HEK293T (cell line): ENCODE measurements around the gene MNAT1.

Source experiments
- ARNT ChIP-seq: fragments of 450-650 bp; IDR thresholded peaks from 2 replicates; pipeline ENCODE4 v1.6.1; 2017; ENCODE audit warnings: mild to moderate bottlenecking
- ELF4 ChIP-seq: fragments of 450-650 bp; IDR thresholded peaks from 2 replicates; pipeline ENCODE4 v1.6.1; 2017; ENCODE audit warnings: antibody characterized with exemption
- HDGF ChIP-seq: fragments of 450-650 bp; IDR thresholded peaks from 2 replicates; pipeline ENCODE4 v1.6.1; 2017; ENCODE audit warnings: antibody characterized with exemption, borderline replicate concordance
- LEF1 ChIP-seq: fragments of 450-650 bp; IDR thresholded peaks from 2 replicates; pipeline ENCODE4 v1.6.1; 2017; ENCODE audit warnings: mild to moderate bottlenecking, borderline replicate concordance
- TF ChIP-seq, protein P1 (sequence below): fragments of 450-650 bp; IDR thresholded peaks from 2 replicates; pipeline ENCODE4 v1.6.1; 2016

DNA sequence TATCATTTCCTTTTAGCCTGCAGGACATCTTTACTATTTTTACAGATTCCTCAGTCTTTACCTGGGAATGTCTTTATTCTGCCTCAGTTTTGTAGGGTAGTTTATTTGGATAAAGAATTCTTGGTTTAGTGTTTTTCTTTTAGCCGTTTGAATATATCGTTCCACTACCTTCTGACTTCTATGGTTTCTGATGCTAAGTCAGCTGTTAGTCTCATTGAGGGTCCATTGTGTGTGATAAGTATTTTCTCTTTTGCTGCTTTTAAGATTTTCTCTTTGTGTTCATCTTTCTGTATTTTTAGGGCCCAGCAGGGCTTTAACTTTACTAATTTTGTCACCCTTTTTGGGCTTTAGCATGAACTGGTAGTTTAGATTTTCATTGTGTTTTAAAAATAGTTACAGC is 113.5 kb downstream of the MNAT1 start:
- TF ChIP-seq LEF1, result no peak
- TF ChIP-seq ARNT, result no peak
- TF ChIP-seq ELF4, result no peak
- TF ChIP-seq HDGF, result no peak
- TF ChIP-seq, protein P1, sequence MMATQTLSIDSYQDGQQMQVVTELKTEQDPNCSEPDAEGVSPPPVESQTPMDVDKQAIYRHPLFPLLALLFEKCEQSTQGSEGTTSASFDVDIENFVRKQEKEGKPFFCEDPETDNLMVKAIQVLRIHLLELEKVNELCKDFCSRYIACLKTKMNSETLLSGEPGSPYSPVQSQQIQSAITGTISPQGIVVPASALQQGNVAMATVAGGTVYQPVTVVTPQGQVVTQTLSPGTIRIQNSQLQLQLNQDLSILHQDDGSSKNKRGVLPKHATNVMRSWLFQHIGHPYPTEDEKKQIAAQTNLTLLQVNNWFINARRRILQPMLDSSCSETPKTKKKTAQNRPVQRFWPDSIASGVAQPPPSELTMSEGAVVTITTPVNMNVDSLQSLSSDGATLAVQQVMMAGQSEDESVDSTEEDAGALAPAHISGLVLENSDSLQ, result no peak
